Measurements from ENCODE around the gene PDE11A. TPM values are rescaled to one million over a fixed set of nuclear protein-coding genes. Genes with fewer than 3 reads are reported as not detected.

PDE11A gene
- total RNA-seq, 2 donors from 2014 or later: 0.28 to 3.5 TPM

- no peaks in the 10 kb centered on the region for H3K36me3 ChIP-seq
- peaks cover 0 to 7% of the 10 kb centered on the region in 2 donors for H3K4me1 ChIP-seq (ENCODE audit: control insufficient read depth in 1 of 2, low read depth in 2 of 2)
- H3K27me3 ChIP-seq (replicated peaks; ENCODE audit: insufficient read depth): no peaks in the 10 kb centered on the region
- no peak for DNase-seq (ENCODE audit: low spot score)
- H3K27ac ChIP-seq: no peak overlapping the region
- TF ChIP-seq CTCF (IDR thresholded peaks at IDR 0.05): no peak
- ATAC-seq (ENCODE audit: insufficient number of reproducible peaks, low FRiP score, low read depth): no peak
- no peaks in the 10 kb centered on the region for H3K9me3 ChIP-seq
- H3K4me3 ChIP-seq: no peak overlapping the region
These were observed 1.8 kb upstream of the PDE11A start for GRCh38 chr2:178074123-178075005.

DNA sequence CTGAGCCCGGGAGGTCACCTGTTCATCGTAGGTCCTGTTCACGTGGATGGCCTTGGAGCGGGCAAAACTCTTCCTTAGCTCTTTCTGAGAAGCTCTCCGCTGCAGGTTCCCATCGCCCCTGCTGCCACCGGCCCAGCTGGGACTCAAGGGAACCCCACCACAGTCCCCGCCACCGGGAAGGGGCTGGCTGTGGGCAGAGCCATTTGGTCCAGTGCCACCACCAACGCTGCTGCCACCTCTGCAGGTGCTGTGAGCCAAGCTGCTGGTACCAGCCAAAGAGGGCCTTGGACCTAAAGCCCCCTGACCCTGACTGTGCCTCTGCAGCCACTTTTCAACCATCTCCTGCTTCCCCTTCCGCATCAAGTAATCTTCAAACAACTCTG lies 586 bp downstream of the PDE11A start:
- Histone ChIP-seq H3K27me3 (replicated peaks; ENCODE audit: insufficient read depth) (no peaks in the 10 kb centered on the region), H3K36me3 (no peaks in the 10 kb centered on the region), H3K9me3 (no peaks in the 10 kb centered on the region), H3K4me1 (ENCODE audit: control insufficient read depth in 1 of 2, low read depth in 2 of 2) (peaks cover 0 to 7% of the 10 kb centered on the region in 2 donors), H3K4me3 (peak overlapping the region; percentile 69), H3K27ac (no peak overlapping the region)
- DNase-seq (ENCODE audit: low spot score) (no peak), ATAC-seq (ENCODE audit: insufficient number of reproducible peaks, low FRiP score, low read depth) (no peak)
- TF ChIP-seq CTCF (IDR thresholded peaks at IDR 0.05): no peak

GRCh38 chr2:178070824-178071223 lies 1.8 kb downstream of the PDE11A start:
- Histone ChIP-seq H3K27me3 (replicated peaks; ENCODE audit: insufficient read depth) (no peaks in the 10 kb centered on the region), H3K4me3 (no peak overlapping the region), H3K9me3 (no peaks in the 10 kb centered on the region), H3K4me1 (ENCODE audit: control insufficient read depth in 1 of 2, low read depth in 2 of 2) (peaks cover 0 to 7% of the 10 kb centered on the region in 2 donors), H3K27ac (no peak overlapping the region), H3K36me3 (no peaks in the 10 kb centered on the region)
- ATAC-seq (ENCODE audit: insufficient number of reproducible peaks, low FRiP score, low read depth) (no peak), DNase-seq (ENCODE audit: low spot score) (no peak)
- no peak for TF ChIP-seq CTCF (IDR thresholded peaks at IDR 0.05)

DNA sequence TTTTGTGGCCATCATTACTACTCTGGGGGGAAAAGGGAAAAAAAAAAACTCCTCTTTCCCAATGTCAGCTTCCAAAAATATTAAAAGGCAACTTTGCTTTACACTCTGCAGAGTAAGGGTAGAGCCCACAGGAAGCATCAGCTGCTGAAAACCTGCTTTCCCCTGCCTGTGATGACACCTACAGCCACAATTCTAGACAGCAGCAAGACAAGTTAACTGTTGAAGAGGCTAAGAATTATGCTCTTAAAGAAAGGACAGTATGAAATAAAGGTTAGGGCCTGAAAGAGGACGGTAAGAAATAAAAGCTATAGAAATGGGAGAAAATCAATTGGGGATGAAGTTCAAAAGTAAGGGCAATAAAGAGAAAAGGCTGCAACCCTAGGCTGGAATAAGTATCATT lies 3.0 kb downstream of the PDE11A start:
- no peak overlapping the region for H3K4me3 ChIP-seq
- no peaks in the 10 kb centered on the region for H3K36me3 ChIP-seq
- H3K27ac ChIP-seq: no peak overlapping the region
- TF ChIP-seq CTCF (IDR thresholded peaks at IDR 0.05): no peak
- no peaks in the 10 kb centered on the region for H3K9me3 ChIP-seq
- no peaks in the 10 kb centered on the region for H3K27me3 ChIP-seq (replicated peaks; ENCODE audit: insufficient read depth)
- no peak for ATAC-seq (ENCODE audit: insufficient number of reproducible peaks, low FRiP score, low read depth)
- H3K4me1 ChIP-seq (ENCODE audit: control insufficient read depth in 1 of 2, low read depth in 2 of 2): peaks cover 0 to 7% of the 10 kb centered on the region in 2 donors
- no peak for DNase-seq (ENCODE audit: low spot score)

DNA sequence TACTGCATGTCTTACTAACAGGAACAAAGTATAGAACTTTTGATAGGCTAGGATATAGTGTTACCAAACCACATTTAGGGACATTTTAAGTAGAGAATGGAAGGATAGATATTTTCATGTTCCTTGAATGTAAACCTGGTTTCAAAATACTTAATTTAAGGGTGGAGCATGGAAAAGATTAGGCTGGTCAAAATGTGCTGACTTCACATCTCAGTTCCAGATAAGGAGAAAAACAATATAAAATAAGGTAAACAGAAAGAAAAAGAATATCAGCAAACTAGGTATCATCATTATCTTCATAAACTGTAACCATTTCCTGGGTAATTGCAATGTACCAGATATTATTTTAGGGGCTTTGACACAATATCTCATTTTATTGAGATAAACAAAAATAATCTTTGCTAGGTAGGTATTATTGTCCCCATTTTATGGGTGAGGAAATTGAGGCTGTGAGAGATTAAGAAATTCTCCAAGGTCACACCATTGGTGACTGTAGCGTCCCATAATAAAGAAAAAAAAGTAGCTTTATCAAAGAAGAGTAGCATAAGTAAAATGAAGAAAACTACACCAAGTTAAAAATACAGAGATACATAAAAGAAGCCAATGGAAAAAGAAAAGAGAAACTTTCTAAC lies 3.6 kb downstream of the PDE11A start:
- H3K36me3 ChIP-seq: no peaks in the 10 kb centered on the region
- H3K9me3 ChIP-seq: no peaks in the 10 kb centered on the region
- no peak for ATAC-seq (ENCODE audit: insufficient number of reproducible peaks, low FRiP score, low read depth)
- DNase-seq (ENCODE audit: low spot score): no peak
- no peak for TF ChIP-seq CTCF (IDR thresholded peaks at IDR 0.05)
- H3K4me1 ChIP-seq (ENCODE audit: control insufficient read depth in 1 of 2, low read depth in 2 of 2): peaks cover 0 to 7% of the 10 kb centered on the region in 2 donors
- H3K27me3 ChIP-seq (replicated peaks; ENCODE audit: insufficient read depth): no peaks in the 10 kb centered on the region
- no peak overlapping the region for H3K4me3 ChIP-seq
- H3K27ac ChIP-seq: no peak overlapping the region

Measured in thoracic aorta (tissue), 2 donors.